ENCODE results near the gene SPG7. TPM values are rescaled to one million over a fixed set of nuclear protein-coding genes. Genes with fewer than 3 reads are reported as not detected.

Gene SPG7
- total RNA-seq, 1 experiment from 2014 or later = 118 TPM

GRCh38 chr16:89602273-89602951, 94.2 kb downstream of the SPG7 start:
- peaks cover 6% of the 10 kb centered on the region for H3K4me1 ChIP-seq (ENCODE audit: control insufficient read depth, insufficient read depth, low read length)
- H3K36me3 ChIP-seq (ENCODE audit: control insufficient read depth, insufficient read depth, low read length) = no peaks in the 10 kb centered on the region
- ATAC-seq (peak; percentile 87), DNase-seq (ENCODE audit: low read depth, low spot score) (no peak)
- H3K4me3 ChIP-seq (ENCODE audit: low read depth in 2 of 2, low read length in 2 of 2) = peak overlapping the region in 1 of 2 experiments; percentile 5; a peak in 1 of 4 replicates
- ChIA-PET POLR2A (no interaction called here), CTCF (interaction anchor here (1.6 kb wide), 1 partner anchor 13 kb away, joined by 8 read pairs; no protein-coding TSS in a partner anchor)
- H3K27ac ChIP-seq (ENCODE audit: low read length) = peak overlapping the region; percentile 34
- in situ Hi-C loops (cut with HindIII; ENCODE audit: low pct_unique_long_range_greater_than_20kb, low sequenced_read_pairs) (no loop called here), intact Hi-C loops (cut with micrococcal nuclease; ENCODE audit: unreplicated experiment) (loop anchor here (5.0 kb wide), 1 partner anchor 40 kb away; no protein-coding TSS in a partner anchor)
- TF ChIP-seq SIN3A (IDR thresholded peaks at IDR 0.05; ENCODE audit: borderline replicate concordance, insufficient read depth, low read depth, low read length) (no peak), POLR2AphosphoS5 (IDR thresholded peaks at IDR 0.05; ENCODE audit: low read depth, low read length) (no peak), REST (IDR thresholded peaks at IDR 0.05; ENCODE audit: insufficient read depth in 1 of 2, low read depth in 2 of 2, low read length in 1 of 2) (no peak), TCF7L2 (IDR thresholded peaks at IDR 0.05; ENCODE audit: low read depth, low read length) (no peak), CTCF (IDR thresholded peaks at IDR 0.05) (no peak)
- H3K27me3 ChIP-seq (ENCODE audit: control insufficient read depth, insufficient read depth, low read length) = no peaks in the 10 kb centered on the region
- no TSS peak for BruUV-seq (replicated peaks)
- no peaks in the 10 kb centered on the region for H3K9me3 ChIP-seq (ENCODE audit: control insufficient read depth, insufficient read depth, low read depth, low read length)

- intact Hi-C loops (cut with micrococcal nuclease; ENCODE audit: unreplicated experiment) (loop anchor here (5.0 kb wide), 1 partner anchor 39 kb away; no protein-coding TSS in a partner anchor), in situ Hi-C loops (cut with HindIII; ENCODE audit: low pct_unique_long_range_greater_than_20kb, low sequenced_read_pairs) (no loop called here)
- no peaks in the 10 kb centered on the region for H3K36me3 ChIP-seq (ENCODE audit: control insufficient read depth, insufficient read depth, low read length)
- H3K4me1 ChIP-seq (ENCODE audit: control insufficient read depth, insufficient read depth, low read length) = peaks cover 6% of the 10 kb centered on the region
- CTCF ChIA-PET = interaction anchor here (1.6 kb wide), 1 partner anchor 12 kb away, joined by 8 read pairs; no protein-coding TSS in a partner anchor
- no peak for DNase-seq (ENCODE audit: low read depth, low spot score)
- no peak overlapping the region for H3K4me3 ChIP-seq (ENCODE audit: low read depth in 2 of 2, low read length in 2 of 2)
- H3K9me3 ChIP-seq (ENCODE audit: control insufficient read depth, insufficient read depth, low read depth, low read length) = no peaks in the 10 kb centered on the region
- POLR2A ChIA-PET = no interaction called here
- H3K27me3 ChIP-seq (ENCODE audit: control insufficient read depth, insufficient read depth, low read length) = no peaks in the 10 kb centered on the region
- no peak overlapping the region; the same call in 1 of the 2 replicates for H3K27ac ChIP-seq (ENCODE audit: low read length)
- BruUV-seq (replicated peaks) = no TSS peak
- peak; percentile 6; the same call in 1 of the 2 replicates for ATAC-seq
- TF ChIP-seq POLR2AphosphoS5 (IDR thresholded peaks at IDR 0.05; ENCODE audit: low read depth, low read length) (no peak), CTCF (IDR thresholded peaks at IDR 0.05) (no peak)
Measured at GRCh38 chr16:89602952-89603590, 94.9 kb downstream of the SPG7 start.
